T follicular helper cell (primary cell): ENCODE data around the gene EPHA2.
"Not testable (repeated sequence)": the region's sequence is repeated elsewhere in the genome, so short reads cannot be mapped to it uniquely, and the experiment has no call there.

Experiments
- DNase-seq: peaks from one replicate; pipeline ENCODE4 v3.0.0-alpha.2; 2020; ENCODE audit warnings: low read depth

The EPHA2 gene

GRCh38 chr1:16183765-16184556 lies 28.1 kb upstream of the EPHA2 start:
- DNase-seq, result no peak

GRCh38 chr1:16183179-16183578 lies 27.3 kb upstream of the EPHA2 start:
- DNase-seq, result no peak

- no peak for DNase-seq
These were observed 26.2 kb upstream of the EPHA2 start for GRCh38 chr1:16181887-16182719.

GRCh38 chr1:16180291-16180824 lies 24.5 kb upstream of the EPHA2 start:
- DNase-seq, result no peak

GRCh38 chr1:16178596-16179497 lies 23.0 kb upstream of the EPHA2 start:
- DNase-seq, result no peak

- DNase-seq, result no peak
These were observed 21.4 kb upstream of the EPHA2 start for GRCh38 chr1:16177306-16177705.

- DNase-seq, result no peak
These were observed 20.8 kb upstream of the EPHA2 start for GRCh38 chr1:16176653-16177052.

- no peak for DNase-seq
These were observed 20.0 kb upstream of the EPHA2 start for GRCh38 chr1:16175610-16176553.

GRCh38 chr1:16174886-16175598 lies 19.2 kb upstream of the EPHA2 start:
- DNase-seq, result no peak

- no peak for DNase-seq
These were observed 18.5 kb upstream of the EPHA2 start for GRCh38 chr1:16174261-16174868.

- no peak for DNase-seq
These were observed 17.8 kb upstream of the EPHA2 start for GRCh38 chr1:16173447-16174260.

- no peak for DNase-seq
These were observed 17.1 kb upstream of the EPHA2 start for GRCh38 chr1:16172964-16173446.

GRCh38 chr1:16172218-16172830 lies 16.5 kb upstream of the EPHA2 start:
- no peak for DNase-seq

GRCh38 chr1:16171314-16172151 lies 15.7 kb upstream of the EPHA2 start:
- DNase-seq, result no peak

GRCh38 chr1:16170283-16170673 lies 14.4 kb upstream of the EPHA2 start:
- DNase-seq, result no peak

- no peak for DNase-seq
These were observed 12.9 kb upstream of the EPHA2 start for GRCh38 chr1:16168622-16169360.

- not testable (repeated sequence) for DNase-seq
These were observed 12.3 kb upstream of the EPHA2 start for GRCh38 chr1:16168144-16168495.
